Measurements from ENCODE around the gene COIL. TPM values are rescaled to one million over a fixed set of nuclear protein-coding genes. Genes with fewer than 3 reads are reported as not detected.
"Not testable (repeated sequence)": the region's sequence is repeated elsewhere in the genome, so short reads cannot be mapped to it uniquely, and the experiment has no call there.

COIL gene
- polyA plus RNA-seq, 1 donor, result 21.4 TPM

DNA sequence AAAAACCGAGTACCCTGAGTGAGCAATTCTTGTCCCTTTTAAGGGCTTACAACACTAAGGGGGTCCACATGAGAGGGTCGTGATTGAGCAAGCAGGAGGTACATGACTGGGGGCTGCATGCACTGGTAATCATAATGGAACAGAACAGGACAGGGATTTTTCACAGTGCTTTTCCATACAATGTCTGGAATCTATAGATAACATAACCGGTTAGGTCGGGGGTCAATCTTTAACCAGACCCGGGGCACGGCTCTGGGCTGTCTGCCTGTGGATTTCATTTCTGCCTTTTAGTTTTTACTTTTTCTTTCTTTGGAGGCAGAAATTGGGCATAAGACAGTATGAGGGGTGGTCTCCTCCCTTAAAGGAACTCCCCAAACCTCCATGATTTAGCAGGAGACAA lies 4.8 kb upstream of the COIL start:
- H3K9me3 ChIP-seq (ENCODE audit: control insufficient read depth, low read depth, low read length); H3K36me3 ChIP-seq (ENCODE audit: control insufficient read depth, insufficient read depth, low read length); H3K27me3 ChIP-seq (ENCODE audit: control insufficient read depth, insufficient read depth, low read length); H3K4me3 ChIP-seq (ENCODE audit: low read length); H3K4me1 ChIP-seq (ENCODE audit: control insufficient read depth, insufficient read depth, low read length): not testable (repeated sequence)
- WGBS (ENCODE audit: insufficient coverage, low lambda C conversion rate), result no CpG with 5 or more reads among the region's 6 CpGs
- peak overlapping the region; percentile 16 for H3K27ac ChIP-seq (ENCODE audit: low read length)
- DNase-seq, result peak in 1 of 2 donors; percentile 54

DNA sequence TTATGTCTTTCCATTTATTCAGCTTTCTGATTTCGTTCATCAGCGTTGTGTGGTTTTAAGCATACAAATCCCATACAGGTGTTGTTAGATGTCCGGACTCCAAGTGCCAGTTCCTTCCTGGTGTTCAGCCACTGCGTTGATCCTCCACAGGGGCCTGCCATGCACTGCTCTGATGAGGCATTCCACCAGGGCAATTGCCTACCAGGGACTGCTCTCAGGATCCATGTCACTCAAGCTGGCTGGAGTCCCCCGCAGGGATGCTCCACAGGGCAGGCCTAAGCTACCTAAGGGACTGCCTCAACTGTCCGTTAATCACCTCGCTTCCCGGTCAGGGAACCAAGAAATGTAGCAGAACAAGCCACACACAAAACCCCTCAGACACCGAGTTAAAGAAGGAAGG lies 4.4 kb upstream of the COIL start:
- not testable (repeated sequence) for H3K4me3 ChIP-seq (ENCODE audit: low read length); H3K4me1 ChIP-seq (ENCODE audit: control insufficient read depth, insufficient read depth, low read length); H3K27me3 ChIP-seq (ENCODE audit: control insufficient read depth, insufficient read depth, low read length); H3K9me3 ChIP-seq (ENCODE audit: control insufficient read depth, low read depth, low read length); H3K36me3 ChIP-seq (ENCODE audit: control insufficient read depth, insufficient read depth, low read length)
- WGBS (ENCODE audit: insufficient coverage, low lambda C conversion rate), result no CpG with 5 or more reads among the region's 9 CpGs
- H3K27ac ChIP-seq (ENCODE audit: low read length), result peak overlapping the region; percentile 16
- peak in 1 of 2 donors; percentile 24 for DNase-seq

DNA sequence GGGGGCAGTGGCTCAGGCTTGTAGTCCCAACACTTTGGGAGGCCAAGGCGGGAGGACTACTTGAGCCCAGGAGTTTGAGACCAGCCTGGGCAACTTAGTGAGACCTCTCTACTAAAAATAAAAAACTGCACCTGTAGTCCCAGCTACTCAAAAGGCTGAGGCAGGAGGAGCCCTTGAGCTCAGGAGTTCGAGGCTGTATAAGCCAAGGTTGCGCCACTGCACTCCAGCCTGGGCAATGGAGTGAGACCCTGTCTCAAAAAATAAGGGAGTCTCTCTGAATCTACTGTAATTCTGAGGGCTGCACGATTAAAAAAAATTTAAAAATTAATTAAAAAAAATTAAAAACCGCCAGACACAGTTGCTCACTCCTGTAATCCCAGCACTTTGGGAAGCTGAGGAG lies 3.9 kb downstream of the COIL start:
- 100% methylated on average over 1 of the region's 5 CpGs for WGBS (ENCODE audit: insufficient coverage, low lambda C conversion rate)

DNA sequence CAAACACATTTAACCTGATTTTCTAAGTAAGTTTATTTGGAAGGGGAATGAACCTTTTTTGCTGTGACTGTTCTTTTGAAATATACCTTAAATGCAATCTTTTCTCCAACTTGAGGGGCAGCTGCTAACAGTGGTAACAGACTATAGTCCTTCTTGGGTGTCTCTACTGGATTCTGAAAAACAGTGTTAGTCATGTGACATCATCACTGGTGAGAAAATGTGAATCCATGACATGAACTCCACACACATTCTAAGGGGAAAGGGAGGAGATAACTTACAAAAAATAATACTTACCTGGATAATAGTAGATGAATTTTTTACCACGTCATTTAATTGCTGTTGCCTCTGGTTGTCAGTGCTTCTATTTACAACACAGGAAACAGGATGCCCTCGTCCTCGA lies 11.3 kb downstream of the COIL start:
- no peaks in the 10 kb centered on the region for H3K4me1 ChIP-seq (ENCODE audit: control insufficient read depth, insufficient read depth, low read length)
- peaks cover 36% of the 10 kb centered on the region for H3K36me3 ChIP-seq (ENCODE audit: control insufficient read depth, insufficient read depth, low read length)
- no peak overlapping the region for H3K4me3 ChIP-seq (ENCODE audit: low read length)
- H3K9me3 ChIP-seq (ENCODE audit: control insufficient read depth, low read depth, low read length), result no peaks in the 10 kb centered on the region
- no CpG with 5 or more reads among the region's 3 CpGs for WGBS (ENCODE audit: insufficient coverage, low lambda C conversion rate)
- H3K27ac ChIP-seq (ENCODE audit: low read length), result no peak overlapping the region
- H3K27me3 ChIP-seq (ENCODE audit: control insufficient read depth, insufficient read depth, low read length), result no peaks in the 10 kb centered on the region
- no peak for DNase-seq

More for the DNA sequence above, 3.9 kb downstream of the COIL start:
- no peak for DNase-seq
- no peak overlapping the region for H3K4me3 ChIP-seq (ENCODE audit: low read length)
- H3K36me3 ChIP-seq (ENCODE audit: control insufficient read depth, insufficient read depth, low read length), result peaks cover 7% of the 10 kb centered on the region
- H3K27ac ChIP-seq (ENCODE audit: low read length), result no peak overlapping the region
- no peaks in the 10 kb centered on the region for H3K27me3 ChIP-seq (ENCODE audit: control insufficient read depth, insufficient read depth, low read length)
- H3K9me3 ChIP-seq (ENCODE audit: control insufficient read depth, low read depth, low read length), result no peaks in the 10 kb centered on the region
- peaks cover 9% of the 10 kb centered on the region for H3K4me1 ChIP-seq (ENCODE audit: control insufficient read depth, insufficient read depth, low read length)

DNA sequence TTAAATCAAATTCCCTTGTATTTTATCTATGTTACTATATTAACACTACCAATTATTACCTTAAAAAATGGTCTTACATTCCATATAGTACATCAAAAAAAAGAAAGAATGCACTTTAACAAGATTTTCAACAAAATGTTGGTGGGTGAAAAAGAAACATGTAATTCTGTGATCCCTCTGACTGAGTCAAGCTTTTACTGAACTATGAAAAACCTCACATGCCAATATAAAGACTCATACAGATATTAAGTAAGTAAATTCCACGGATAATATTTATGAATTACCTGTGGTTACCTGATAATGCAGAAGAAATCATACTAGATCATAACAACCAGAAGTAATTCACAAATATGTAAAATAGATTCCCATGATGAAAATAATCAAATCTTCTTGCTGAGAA lies 12.4 kb downstream of the COIL start:
- 100% methylated on average over 1 of the region's 1 CpG for WGBS (ENCODE audit: insufficient coverage, low lambda C conversion rate)
- H3K36me3 ChIP-seq (ENCODE audit: control insufficient read depth, insufficient read depth, low read length), result peaks cover 45% of the 10 kb centered on the region
- no peaks in the 10 kb centered on the region for H3K27me3 ChIP-seq (ENCODE audit: control insufficient read depth, insufficient read depth, low read length)
- no peaks in the 10 kb centered on the region for H3K4me1 ChIP-seq (ENCODE audit: control insufficient read depth, insufficient read depth, low read length)
- no peaks in the 10 kb centered on the region for H3K9me3 ChIP-seq (ENCODE audit: control insufficient read depth, low read depth, low read length)
- no peak overlapping the region for H3K4me3 ChIP-seq (ENCODE audit: low read length)
- DNase-seq, result no peak
- no peak overlapping the region for H3K27ac ChIP-seq (ENCODE audit: low read length)

DNA sequence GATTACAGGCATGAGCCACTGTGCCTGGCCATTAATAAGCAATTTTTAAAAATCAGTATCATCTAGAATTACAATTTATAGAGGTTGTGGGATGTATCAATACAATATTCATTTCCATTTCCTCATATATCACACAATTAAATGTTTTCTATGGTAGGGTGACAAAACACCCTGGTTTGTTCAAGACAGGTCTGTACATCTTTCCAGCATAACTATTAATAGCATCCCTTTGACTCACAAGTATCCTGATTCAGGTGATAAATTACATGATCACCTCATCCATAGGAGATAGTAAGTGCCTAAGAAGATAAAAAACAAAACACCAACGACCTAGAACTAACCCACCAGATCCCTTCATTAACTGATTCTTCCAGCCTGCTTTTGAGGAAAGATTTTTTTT lies 13.1 kb downstream of the COIL start:
- peaks cover 48% of the 10 kb centered on the region for H3K36me3 ChIP-seq (ENCODE audit: control insufficient read depth, insufficient read depth, low read length)
- no peaks in the 10 kb centered on the region for H3K4me1 ChIP-seq (ENCODE audit: control insufficient read depth, insufficient read depth, low read length)
- no peak overlapping the region for H3K27ac ChIP-seq (ENCODE audit: low read length)
- H3K27me3 ChIP-seq (ENCODE audit: control insufficient read depth, insufficient read depth, low read length), result no peaks in the 10 kb centered on the region
- H3K4me3 ChIP-seq (ENCODE audit: low read length), result no peak overlapping the region
- no peak for DNase-seq
- no CpG with 5 or more reads among the region's 1 CpG for WGBS (ENCODE audit: insufficient coverage, low lambda C conversion rate)
- no peaks in the 10 kb centered on the region for H3K9me3 ChIP-seq (ENCODE audit: control insufficient read depth, low read depth, low read length)

DNA sequence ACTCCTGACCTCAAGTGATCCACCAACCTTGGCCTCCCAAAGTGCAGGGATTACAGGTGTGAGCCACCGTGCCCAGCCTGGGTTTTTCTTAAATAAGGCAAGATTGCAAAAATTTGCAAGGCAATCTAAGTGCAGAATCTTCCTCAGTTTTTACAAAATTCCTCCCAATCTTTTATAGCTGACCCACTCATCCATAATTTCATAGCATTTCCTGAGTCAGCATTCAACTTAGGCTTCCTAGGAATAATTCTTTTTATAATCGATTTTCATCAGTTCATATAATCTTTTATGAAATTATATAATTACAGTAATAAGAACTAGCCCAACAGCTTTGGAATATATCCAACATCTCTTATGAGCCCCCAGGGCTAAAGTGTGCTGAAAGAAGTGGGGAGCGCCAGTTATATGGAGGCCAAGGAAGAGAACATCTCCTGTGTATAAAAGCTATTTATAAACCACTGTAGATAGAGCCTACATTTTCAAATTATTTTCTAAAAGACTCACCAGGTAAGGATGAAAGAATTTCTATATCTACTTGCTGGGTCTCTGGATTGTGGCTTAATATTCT lies 14.8 kb downstream of the COIL start:
- no peak overlapping the region for H3K27ac ChIP-seq (ENCODE audit: low read length)
- H3K36me3 ChIP-seq (ENCODE audit: control insufficient read depth, insufficient read depth, low read length), result peaks cover 51% of the 10 kb centered on the region
- no peak for DNase-seq
- no peaks in the 10 kb centered on the region for H3K4me1 ChIP-seq (ENCODE audit: control insufficient read depth, insufficient read depth, low read length)
- H3K9me3 ChIP-seq (ENCODE audit: control insufficient read depth, low read depth, low read length), result no peaks in the 10 kb centered on the region
- H3K27me3 ChIP-seq (ENCODE audit: control insufficient read depth, insufficient read depth, low read length), result no peaks in the 10 kb centered on the region
- no peak overlapping the region for H3K4me3 ChIP-seq (ENCODE audit: low read length)
- WGBS (ENCODE audit: insufficient coverage, low lambda C conversion rate), result no CpG with 5 or more reads among the region's 3 CpGs

DNA sequence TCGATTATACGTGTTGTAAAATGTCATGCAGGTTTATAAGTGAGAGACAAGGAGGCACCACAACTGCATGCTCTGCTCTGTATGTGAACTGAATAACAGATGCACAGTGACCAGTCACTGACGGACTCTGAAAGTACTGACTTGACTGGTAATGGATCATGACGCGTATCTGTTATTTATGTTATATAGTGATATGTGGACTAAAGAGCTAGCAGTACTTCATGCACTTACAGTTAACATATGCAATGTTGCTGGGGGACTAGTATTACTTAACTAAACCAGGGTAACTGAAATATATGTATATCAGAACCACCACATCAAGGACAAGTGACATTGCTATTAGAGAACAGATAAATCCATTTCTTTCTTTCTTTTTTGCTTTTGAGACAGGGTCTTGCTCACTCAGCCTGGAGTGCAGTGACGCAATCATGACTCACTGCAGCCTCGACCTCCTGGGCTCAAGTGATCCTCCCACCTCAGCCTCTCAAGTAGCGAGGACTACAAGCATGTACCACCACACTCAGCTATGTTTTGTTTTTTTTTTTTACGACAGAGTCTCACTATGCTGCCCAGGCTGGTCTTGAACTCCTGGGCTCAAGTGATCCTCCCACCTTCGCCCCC lies 17.2 kb downstream of the COIL start:
- no CpG with 5 or more reads among the region's 10 CpGs for WGBS (ENCODE audit: insufficient coverage, low lambda C conversion rate)
- Histone ChIP-seq H3K4me3 (ENCODE audit: low read length) (no peak overlapping the region), H3K36me3 (ENCODE audit: control insufficient read depth, insufficient read depth, low read length) (peaks cover 53% of the 10 kb centered on the region)

DNA sequence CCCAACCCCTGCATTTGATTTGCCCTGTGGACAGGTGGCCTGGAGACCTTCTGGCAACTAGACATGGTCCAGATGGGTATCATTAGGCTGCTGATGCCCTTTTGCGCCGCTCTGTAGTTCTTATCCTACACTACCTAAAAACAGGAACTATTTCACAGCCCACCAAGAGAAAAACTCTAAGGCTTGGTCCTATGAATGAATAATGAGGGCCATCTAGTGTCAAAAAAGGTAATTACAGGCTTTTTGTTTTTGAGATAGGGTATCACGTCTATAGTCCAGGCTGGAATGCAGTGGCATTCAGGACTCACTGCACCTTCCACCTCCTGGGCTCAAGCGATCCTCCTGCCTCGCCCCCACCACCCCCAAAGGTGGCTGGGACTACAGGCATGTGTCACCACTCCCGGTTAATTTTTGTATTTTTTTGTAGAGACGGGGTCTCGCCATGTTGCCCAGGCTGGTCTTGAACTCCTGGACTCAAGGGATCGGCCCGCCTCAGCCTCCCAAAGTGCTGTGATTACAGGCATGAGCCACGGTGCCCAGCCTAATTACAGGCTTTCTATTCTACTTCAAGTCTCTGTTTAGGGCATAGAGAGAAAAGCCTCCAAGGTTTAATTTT lies 20.9 kb downstream of the COIL start:
- no peak overlapping the region for H3K4me3 ChIP-seq (ENCODE audit: low read length)
- H3K9me3 ChIP-seq (ENCODE audit: control insufficient read depth, low read depth, low read length), result no peaks in the 10 kb centered on the region
- peaks cover 60% of the 10 kb centered on the region for H3K36me3 ChIP-seq (ENCODE audit: control insufficient read depth, insufficient read depth, low read length)
- H3K27ac ChIP-seq (ENCODE audit: low read length), result no peak overlapping the region
- DNase-seq, result peak in 1 of 2 donors; percentile 39
- no peaks in the 10 kb centered on the region for H3K4me1 ChIP-seq (ENCODE audit: control insufficient read depth, insufficient read depth, low read length)
- WGBS (ENCODE audit: insufficient coverage, low lambda C conversion rate), result no CpG with 5 or more reads among the region's 11 CpGs
- H3K27me3 ChIP-seq (ENCODE audit: control insufficient read depth, insufficient read depth, low read length), result no peaks in the 10 kb centered on the region

More for the DNA sequence above, 17.2 kb downstream of the COIL start:
- DNase-seq, result no peak
- Histone ChIP-seq H3K27me3 (ENCODE audit: control insufficient read depth, insufficient read depth, low read length) (no peaks in the 10 kb centered on the region), H3K27ac (ENCODE audit: low read length) (no peak overlapping the region), H3K4me1 (ENCODE audit: control insufficient read depth, insufficient read depth, low read length) (no peaks in the 10 kb centered on the region), H3K9me3 (ENCODE audit: control insufficient read depth, low read depth, low read length) (no peaks in the 10 kb centered on the region)

DNA sequence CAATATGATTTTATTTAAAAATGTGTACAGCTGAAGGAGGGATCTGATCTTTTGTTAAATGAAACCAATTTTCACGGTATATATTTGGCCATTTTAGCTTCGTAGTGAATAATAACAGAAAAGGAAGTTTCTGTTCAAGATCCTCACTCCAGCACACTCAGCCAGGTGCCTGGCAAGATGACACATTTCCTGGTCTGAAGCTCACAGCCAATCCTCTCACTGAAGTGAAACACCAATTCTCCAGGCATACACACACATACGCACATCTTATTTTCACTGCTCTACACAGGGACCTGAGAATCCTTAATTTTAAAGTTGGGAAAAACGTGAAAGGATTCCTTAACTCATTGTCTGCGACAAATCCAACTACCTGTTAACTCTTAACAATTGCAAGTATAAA lies 22.6 kb downstream of the COIL start:
- H3K4me3 ChIP-seq (ENCODE audit: low read length); H3K27ac ChIP-seq (ENCODE audit: low read length); DNase-seq; H3K4me1 ChIP-seq (ENCODE audit: control insufficient read depth, insufficient read depth, low read length); H3K9me3 ChIP-seq (ENCODE audit: control insufficient read depth, low read depth, low read length); H3K27me3 ChIP-seq (ENCODE audit: control insufficient read depth, insufficient read depth, low read length): not testable (repeated sequence)
- WGBS (ENCODE audit: insufficient coverage, low lambda C conversion rate), result 100% methylated on average over 1 of the region's 5 CpGs
- H3K36me3 ChIP-seq (ENCODE audit: control insufficient read depth, insufficient read depth, low read length), result peaks cover 53% of the 10 kb centered on the region

DNA sequence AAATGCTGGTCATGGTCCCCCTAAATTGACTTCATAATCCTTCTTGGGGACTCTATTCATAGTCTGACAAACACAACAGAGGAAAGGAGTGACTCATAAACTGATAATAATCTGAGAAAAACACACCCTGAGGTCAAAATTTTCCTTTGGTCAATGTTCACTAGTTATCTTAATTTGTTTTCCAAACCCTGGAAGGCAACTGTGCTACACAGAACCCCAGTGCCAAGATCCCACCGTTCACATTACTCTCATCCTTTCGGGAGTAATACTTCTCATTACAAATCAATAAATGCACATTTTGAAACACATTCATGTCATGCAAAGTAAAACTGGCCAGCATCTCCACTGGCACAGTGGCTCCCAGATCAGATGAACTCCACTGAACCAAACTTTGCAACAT lies 23.2 kb downstream of the COIL start:
- H3K27ac ChIP-seq (ENCODE audit: low read length), result no peak overlapping the region
- no peaks in the 10 kb centered on the region for H3K27me3 ChIP-seq (ENCODE audit: control insufficient read depth, insufficient read depth, low read length)
- no peak overlapping the region for H3K4me3 ChIP-seq (ENCODE audit: low read length)
- H3K4me1 ChIP-seq (ENCODE audit: control insufficient read depth, insufficient read depth, low read length), result no peaks in the 10 kb centered on the region
- 100% methylated on average over 1 of the region's 2 CpGs for WGBS (ENCODE audit: insufficient coverage, low lambda C conversion rate)
- H3K9me3 ChIP-seq (ENCODE audit: control insufficient read depth, low read depth, low read length), result no peaks in the 10 kb centered on the region
- DNase-seq, result no peak
- H3K36me3 ChIP-seq (ENCODE audit: control insufficient read depth, insufficient read depth, low read length), result peaks cover 52% of the 10 kb centered on the region

All from large intestine (tissue), 3 donors.